HG03575 (cell line): Measurements from ENCODE around the gene FBXW11.
"Not testable (repeated sequence)": the region's sequence is repeated elsewhere in the genome, so short reads cannot be mapped to it uniquely, and the experiment has no call there.

ENCODE experiments used
- ATAC-seq: cut with Tn5 transposase; IDR thresholded peaks from one replicate; pipeline ENCODE4 v1.9.1; 2021; ENCODE audit not compliant: unreplicated experiment, insufficient number of reproducible peaks, low FRiP score; ENCODE audit errors: extremely low read depth

The FBXW11 gene

DNA sequence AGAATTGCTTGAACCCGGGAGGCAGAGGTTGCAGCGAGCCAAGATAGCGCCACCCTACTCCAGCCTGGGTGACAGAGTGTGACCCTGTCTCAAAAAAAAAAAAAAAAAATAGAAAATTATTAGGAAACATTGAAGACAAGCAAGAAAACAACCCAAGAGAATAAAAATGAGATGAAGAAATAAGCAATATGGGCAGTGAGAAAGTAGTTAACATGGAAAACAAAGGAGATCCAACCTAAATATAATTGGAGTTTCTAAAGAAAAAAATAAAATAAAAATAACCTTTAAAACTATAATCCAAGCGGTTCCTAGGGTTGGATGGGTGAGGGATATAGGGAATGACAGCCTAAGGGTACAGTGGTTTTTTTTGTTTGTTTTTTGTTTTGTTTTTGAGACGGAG lies 71.9 kb downstream of the FBXW11 start:
- ATAC-seq, result no peak

DNA sequence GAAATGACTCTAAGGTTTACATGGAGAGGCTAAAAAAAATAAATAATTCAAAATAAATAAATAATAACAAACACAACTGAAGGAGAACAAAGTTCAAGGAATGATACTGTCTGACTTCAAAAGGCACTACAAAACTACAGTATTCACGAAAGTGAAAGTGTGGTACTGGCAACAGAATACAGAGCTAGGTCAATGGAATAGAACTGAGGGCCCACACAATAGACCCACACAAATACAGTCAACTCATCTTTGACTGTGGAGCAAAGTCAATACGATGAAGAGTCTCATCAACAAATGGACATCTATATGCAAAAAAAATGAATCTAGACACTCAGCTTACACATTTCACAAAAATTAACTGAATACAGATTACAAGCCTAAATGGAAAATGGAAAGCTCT lies 75.3 kb downstream of the FBXW11 start:
- ATAC-seq, result no peak

DNA sequence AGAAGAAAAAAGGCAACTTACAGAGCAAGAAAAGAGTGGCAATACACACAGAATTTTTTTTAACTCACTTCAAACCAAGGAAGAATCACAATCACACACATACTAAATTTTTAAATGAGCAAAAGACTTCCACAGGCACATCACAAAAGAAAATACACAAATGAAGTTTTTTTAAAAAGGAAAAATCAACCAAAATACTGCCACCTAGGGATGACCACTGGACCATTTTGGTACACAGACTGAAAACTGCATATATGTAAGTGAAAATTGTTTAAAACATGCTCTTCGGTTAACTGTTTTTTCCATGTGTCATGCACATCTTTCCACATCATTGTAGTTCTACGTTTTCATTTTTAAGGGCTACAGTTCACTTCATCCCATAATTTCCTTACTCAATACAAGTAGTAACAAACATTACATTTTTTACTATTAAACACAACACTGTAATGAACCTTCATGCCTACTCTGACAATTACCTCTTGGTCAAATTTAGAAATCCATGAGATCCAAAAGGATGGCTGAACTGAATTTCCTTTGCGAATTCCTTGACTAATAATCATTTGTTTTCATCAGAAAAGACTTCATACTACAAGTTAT lies 79.0 kb downstream of the FBXW11 start:
- ATAC-seq, result no peak

DNA sequence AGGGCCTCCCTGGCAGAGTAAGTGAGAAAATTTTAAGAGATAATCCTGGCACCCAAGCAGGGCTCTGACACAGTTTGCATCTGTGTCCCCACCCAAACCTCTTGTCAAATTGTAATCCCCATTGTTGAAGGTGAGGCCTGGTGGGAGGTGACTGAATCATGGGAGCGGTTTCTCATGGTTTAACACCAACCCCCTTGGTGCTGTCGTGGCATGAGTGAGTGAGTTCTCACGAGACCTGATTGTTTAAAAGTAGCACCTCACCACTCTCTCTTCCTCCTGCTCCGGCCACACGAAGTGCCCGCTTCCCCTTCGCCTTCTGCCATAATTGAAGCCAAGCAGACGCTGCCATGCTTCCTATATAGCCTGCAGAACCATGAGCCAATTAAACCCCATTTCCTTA lies 80.1 kb downstream of the FBXW11 start:
- no peak for ATAC-seq

DNA sequence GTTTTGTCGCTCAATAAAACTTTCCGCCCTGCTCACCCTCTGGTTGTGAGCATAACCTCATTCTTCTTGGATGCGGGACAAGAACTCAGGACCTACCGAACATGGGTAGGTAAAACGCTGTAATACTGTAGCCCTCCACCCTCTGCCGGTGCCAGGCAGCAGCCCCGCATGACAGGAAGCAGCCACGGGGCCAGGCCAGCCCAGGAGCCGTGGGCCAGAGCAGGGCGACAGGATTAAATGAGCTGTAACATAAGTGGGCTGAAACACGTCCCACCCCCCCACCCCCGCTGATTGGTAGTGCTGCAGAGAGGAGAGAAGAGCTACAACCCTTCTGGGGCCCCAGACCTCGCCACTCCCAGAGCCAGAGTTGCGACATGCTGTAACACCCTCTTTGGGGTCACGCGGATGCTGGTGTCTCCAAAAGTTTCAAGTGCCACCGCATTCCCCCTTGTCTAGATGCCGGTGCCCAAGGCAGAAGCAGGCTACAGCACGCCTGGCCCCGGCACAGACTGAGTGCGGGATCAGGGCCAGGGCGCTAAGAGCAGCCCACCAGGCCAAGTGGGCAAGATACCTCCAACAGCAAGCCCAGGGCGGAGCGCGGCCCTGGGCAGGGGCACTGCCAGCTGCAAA lies 81.8 kb downstream of the FBXW11 start:
- ATAC-seq, result no peak

DNA sequence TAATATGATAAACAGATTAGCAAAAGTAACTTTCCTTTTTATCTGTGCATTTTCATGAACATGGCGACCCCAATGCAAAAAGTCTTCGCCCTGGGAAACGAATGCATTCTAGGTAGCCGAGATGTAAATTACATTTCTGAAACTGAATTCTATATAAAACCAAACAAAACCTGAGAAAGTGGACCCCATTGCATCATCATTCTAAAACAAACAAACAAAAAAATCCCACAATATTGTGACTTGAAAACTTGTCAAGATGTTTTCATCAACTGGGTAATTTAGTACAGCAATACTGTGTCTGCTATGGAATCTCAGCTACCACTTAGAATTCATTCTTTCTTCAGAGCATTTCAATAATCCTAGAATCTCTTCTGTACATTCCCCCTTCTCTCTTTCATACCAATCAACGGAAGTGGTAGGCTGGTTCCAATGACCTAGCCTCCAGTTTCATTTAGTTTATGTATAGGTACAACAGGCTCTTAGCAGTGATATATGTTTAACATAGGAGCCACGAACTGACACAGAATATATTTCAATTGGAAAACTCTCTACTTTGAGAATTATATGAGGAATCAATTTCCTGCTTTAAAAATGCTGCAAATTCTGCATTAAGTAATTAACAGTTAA lies 85.6 kb downstream of the FBXW11 start:
- ATAC-seq, result no peak

DNA sequence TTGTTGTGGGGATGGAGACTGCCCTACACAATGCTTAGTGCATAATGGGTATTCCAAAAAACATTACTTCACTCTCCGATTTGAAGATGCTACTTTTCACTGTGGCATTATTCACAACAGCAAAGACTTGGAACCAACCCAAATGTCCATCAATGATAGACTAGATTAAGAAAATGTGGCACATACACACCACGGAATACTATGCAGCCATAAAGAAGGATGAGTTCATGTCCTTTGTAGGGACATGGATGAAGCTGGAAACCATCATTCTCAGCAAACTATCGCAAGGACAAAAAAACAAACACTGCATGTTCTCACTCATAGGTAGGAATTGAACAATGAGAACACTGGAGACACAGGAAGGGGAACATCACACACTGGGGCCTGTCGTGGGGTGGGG lies 90.7 kb downstream of the FBXW11 start:
- ATAC-seq, result not testable (repeated sequence)

DNA sequence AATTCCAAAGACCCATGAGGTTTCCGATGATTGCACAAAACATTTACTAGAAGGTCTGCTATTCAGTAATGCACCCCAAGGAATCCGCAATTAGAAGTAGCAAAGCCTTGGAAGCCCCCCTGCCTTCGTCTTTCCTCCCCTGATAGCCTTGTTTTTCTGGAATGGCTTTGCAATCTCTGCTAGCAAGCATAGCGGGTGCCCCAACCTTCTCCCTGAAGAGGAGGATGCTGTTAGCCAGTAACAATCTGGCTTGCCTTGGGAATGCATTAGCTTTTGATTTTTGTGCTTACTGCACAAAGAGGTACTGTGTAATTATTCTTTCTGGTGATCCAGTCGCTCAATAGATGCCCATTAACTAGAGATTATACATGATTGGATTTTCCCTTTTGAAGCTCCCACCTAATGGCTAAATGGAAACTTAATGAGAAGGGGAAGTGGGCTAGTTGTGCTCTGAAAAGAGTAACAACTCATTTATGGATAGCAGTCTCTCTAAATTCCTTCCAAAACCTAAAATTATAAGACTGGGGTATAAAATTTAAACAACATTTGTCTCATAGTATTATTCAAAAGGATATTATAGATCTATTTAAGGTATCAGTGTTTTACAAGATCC lies 91.6 kb downstream of the FBXW11 start:
- ATAC-seq, result no peak

DNA sequence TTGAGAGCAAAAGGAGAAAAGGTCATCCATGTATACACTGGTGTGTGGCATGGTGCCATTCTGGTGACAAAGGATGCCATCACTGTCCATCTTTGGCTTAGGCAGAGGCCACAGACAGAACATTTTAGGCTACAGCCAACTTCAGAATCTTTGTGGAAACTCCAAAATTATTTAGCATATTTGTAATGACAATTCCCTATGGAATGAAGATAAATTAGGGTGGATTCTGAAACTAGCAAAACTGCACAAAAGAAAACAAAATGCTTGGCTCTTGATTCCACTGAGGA lies 92.5 kb downstream of the FBXW11 start:
- ATAC-seq, result no peak

DNA sequence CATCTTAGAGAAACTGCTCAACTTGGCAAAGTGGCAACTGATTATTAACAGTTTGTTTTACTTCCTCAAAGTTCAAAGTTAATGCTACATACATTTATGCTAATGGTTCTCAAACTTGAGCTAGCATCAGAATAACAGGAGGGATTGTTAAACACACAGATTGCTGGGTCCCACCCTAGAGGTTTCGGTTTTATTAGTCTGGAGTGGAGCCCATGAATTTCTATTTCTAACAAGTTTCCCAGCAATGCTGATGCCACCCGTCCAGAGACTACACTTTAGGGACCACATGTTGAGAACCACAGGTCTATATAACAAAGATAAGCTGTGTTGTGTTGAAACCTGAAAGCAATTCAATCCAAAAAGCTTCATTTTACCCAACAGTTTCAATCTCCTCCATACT lies 95.3 kb downstream of the FBXW11 start:
- no peak for ATAC-seq

DNA sequence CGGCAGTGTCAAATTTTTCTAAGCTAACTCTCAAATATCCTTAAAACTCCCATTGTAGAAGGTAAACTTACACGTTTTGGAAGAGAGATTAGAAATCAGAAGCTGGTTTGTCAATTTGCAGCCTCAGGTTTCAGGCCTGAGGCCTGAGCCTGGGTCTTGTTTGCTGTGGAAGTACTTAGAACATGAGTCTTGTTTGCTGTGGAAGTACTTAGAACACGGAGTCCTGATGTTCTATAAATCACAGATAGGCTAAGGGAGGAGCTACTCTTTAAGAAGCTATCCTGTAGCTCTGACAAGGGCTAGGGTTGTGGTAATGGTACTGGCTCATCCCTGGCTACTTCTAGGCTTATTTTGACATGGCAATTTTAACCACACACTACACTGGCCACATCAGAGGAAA lies 97.8 kb downstream of the FBXW11 start:
- no peak for ATAC-seq

DNA sequence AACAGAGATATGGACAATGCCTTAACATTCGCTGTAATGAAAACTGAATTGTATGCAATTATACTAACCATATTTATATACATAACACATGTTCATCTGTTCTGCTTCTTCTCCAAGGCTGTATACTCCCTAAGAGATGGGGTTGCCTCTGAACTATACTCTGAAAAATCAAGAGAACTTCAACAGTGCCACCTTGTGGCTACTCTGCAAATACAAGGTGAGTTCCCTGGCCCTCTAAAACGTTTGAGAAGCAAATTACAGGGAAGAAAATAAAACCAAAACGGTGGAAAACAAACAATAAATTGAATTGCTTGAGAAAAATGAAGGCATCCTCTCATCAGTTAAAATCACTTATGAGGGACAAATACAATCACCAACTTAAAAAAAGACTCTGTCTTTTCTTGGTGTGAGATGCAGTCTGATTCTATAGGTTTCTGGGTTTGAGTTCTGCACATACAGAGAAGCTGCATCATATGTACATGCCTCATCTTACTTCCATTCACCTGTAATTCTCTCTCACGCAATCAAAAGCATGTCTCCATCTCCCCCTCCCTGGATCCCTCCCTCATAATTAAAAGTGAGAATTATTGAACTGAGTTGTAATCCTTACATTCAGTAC lies 98.6 kb downstream of the FBXW11 start:
- ATAC-seq, result no peak

DNA sequence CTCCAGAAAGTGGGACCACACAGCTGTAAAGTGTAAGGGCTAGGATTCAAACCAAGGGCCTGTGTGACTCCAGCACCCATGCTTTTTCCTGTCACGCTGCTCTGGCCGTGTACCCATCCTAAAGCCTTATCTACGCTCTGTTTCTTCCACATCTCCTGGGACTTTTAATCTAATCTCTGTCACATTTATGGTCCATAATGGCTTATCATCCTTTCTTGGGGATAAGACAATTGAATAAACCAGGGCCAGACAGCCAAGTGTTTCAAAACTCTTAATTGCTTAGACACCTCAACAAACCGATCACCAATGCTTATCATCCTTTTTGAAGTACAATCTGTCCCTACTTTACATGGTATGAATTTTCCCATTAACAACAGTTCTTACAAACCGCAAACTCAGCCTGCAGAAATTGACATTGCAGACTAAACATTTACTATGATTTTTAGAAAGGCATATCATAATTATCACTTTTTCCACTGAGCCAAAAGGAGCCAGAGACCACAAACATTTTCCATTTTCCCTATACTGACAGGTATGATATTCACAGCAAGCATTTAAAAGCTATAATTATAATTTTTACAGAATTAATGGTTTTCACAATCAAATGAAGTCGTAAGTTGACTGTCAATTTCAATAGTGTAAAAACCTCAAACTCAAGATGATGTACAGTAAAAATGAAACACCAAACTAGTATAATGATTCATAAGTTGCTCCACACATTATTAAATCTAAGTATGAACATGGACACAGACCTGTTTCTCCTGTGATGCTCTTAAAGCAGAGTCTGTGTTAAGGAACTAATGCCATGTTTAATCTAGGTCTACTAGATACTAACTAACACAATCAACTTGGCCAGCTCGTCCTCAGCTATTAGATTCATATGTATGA lies 99.5 kb downstream of the FBXW11 start:
- no peak for ATAC-seq

DNA sequence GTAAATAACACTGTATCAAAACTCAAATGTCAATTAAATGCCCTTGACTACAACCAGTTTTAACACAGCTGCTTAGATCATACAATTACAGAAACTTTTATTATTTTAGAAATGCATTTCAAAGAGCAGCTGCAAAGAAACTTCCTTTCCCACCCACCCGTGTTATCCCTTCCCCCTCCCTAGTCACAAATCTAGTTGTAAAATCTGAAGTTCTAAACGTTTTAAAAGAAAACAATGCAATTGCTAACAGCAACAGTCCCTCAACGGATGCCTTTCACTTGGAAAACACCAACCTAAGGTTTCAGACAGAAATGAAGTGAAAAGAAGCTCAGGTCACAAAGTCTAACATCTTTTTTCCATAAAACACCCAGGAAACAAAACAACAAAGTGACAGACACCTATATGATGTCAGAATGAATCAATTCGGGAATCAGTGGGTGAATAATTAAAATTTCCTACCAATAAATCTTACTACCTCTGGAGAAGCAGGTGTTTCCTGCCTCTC lies 100.3 kb downstream of the FBXW11 start:
- ATAC-seq, result no peak

DNA sequence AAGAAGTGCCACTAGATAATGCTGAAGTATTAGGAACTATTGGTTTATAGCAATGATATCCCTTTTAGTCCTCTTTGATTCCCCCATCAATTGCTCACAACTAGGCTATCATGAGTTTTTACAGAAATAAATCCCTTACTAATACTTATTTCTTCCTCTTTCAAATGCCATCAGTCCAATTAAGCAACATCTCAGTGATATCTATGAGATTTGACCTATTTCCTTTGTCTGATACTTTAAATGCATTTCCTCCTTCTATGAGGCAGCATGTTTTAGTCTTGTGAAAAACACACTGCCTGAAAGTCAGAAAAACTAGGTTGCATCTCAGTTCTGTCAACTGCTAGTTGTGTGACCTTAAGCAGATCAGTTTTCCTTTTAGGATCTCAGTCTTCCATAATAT lies 101.6 kb downstream of the FBXW11 start:
- no peak for ATAC-seq

DNA sequence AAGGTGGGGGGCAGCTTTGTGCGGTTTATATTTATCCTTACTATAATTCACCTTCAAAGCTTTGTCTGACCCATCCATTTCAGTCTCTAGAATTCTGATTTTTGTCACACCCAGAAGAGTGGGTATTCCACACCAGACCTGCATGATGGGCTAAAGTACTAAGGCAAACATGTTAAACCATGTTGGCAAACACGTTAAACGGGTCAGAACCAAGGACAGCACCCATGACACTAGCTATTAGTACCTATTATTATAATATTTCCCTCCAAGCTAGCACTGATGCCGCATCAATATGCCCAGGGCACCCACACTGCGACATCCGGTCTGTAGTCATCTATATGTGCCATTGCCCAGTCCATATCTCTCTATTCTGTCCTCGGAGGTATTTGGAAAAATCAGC lies 104.7 kb downstream of the FBXW11 start:
- no peak for ATAC-seq

DNA sequence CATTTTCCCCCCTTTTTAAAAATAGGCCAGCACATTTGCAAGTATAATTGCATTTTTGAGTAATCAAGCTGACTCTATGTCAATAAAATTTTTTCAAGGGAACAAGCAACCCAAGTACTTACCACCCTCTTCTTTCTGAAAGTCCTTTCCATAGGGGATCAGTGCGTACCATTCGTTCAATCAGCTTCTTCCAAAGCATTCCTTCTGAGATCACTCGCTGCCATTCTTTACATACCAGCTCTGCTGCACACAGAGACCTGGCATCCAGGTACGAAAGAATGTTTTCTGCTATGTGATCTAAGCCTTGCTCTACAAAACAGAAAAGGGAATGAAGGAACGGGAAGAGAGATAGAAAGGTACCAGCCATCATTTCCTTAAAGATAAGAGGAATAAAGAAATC lies 106.6 kb downstream of the FBXW11 start:
- ATAC-seq, result no peak

DNA sequence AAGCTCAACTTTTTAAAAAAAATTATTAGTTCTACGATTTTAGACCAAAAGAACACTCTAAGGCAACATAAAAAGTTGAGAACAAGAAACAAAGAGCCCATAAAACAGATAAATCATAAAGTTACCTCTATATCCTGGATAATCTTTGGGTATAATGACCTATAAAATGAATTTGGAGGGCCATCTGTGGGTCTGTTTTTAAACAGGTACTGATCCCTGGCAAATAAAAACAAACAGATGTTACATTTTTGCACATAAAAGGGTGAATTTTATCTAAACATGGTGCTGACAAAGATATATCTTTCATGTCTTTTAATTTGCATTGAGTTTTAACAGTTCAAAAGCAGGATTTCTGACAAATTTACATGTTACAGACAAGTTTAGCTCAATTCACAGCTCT lies 107.6 kb downstream of the FBXW11 start:
- no peak for ATAC-seq

DNA sequence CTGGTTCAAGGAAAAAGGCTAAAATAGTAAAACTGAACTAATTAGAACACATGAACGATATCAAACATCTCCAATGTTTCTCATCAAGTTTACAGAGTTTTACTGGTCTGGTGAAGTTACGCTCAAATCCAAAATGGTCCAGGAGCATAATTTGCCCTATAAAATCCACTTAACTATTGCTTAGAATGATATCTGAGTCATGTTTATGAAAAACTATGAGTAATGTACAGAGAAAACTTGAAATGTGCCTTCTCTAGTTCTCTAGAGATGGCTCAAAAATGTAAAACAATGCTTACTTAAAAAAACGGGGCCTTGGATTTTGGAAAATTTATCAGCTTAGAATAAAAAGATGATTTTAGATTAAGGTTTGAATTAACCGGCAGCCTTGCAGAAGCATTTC lies 108.1 kb downstream of the FBXW11 start:
- no peak for ATAC-seq
